ENCODE measurements around the gene TAOK1. TPM values are rescaled to one million over a fixed set of nuclear protein-coding genes. Genes with fewer than 3 reads are reported as not detected.

The TAOK1 gene
- total RNA-seq, 1 experiment from 2014 or later: 85.5 TPM

- Histone ChIP-seq H3K27me3 (replicated peaks; ENCODE audit: insufficient read depth, low read depth, low read length, poor library complexity) (no peaks in the 10 kb centered on the region), H3K4me1 (ENCODE audit: insufficient read depth, low read length, poor library complexity, severe bottlenecking) (peaks cover 20% of the 10 kb centered on the region), H3K27ac (ENCODE audit: low read depth, low read length, poor library complexity, severe bottlenecking) (no peak overlapping the region), H3K36me3 (ENCODE audit: insufficient read depth, low read length, poor library complexity, severe bottlenecking) (peaks cover 8% of the 10 kb centered on the region), H3K9me3 (ENCODE audit: low read depth, low read length, poor library complexity, severe bottlenecking) (no peaks in the 10 kb centered on the region), H3K4me3 (ENCODE audit: low read depth, low read length, poor library complexity, severe bottlenecking) (no peak overlapping the region)
- intact Hi-C loops (cut with micrococcal nuclease; ENCODE audit: unreplicated experiment): no loop called here
- no TSS peak for BruUV-seq (replicated peaks)
- TF ChIP-seq EZH2 (IDR thresholded peaks at IDR 0.05; ENCODE audit: borderline replicate concordance, low read depth, low read length, poor library complexity, severe bottlenecking) (no peak), CTCF (conservative IDR thresholded peaks at IDR 0.05; ENCODE audit: low read depth, low read length) (no peak)
- POLR2A ChIA-PET (ENCODE audit: low non-redundant PET): no interaction called here
- CTCF ChIA-PET: no interaction called here
- DNase-seq (ENCODE audit: low spot score): no peak
Observed at GRCh38 chr17:29394761-29395160, 4.6 kb downstream of the TAOK1 start.

- no TSS peak for BruUV-seq (replicated peaks)
- H3K4me3 ChIP-seq (ENCODE audit: low read depth, low read length, poor library complexity, severe bottlenecking): no peak overlapping the region
- no peak for DNase-seq (ENCODE audit: low spot score)
- TF ChIP-seq EZH2 (IDR thresholded peaks at IDR 0.05; ENCODE audit: borderline replicate concordance, low read depth, low read length, poor library complexity, severe bottlenecking): no peak
- no peak for TF ChIP-seq CTCF (conservative IDR thresholded peaks at IDR 0.05; ENCODE audit: low read depth, low read length)
- CTCF ChIA-PET: interaction anchor here (0.7 kb wide), 1 partner anchor 185 kb away, joined by 3 read pairs; no protein-coding TSS in a partner anchor
- H3K27me3 ChIP-seq (replicated peaks; ENCODE audit: insufficient read depth, low read depth, low read length, poor library complexity): no peaks in the 10 kb centered on the region
- no peaks in the 10 kb centered on the region for H3K9me3 ChIP-seq (ENCODE audit: low read depth, low read length, poor library complexity, severe bottlenecking)
- POLR2A ChIA-PET (ENCODE audit: low non-redundant PET): no interaction called here
- peaks cover 11% of the 10 kb centered on the region for H3K36me3 ChIP-seq (ENCODE audit: insufficient read depth, low read length, poor library complexity, severe bottlenecking)
- H3K4me1 ChIP-seq (ENCODE audit: insufficient read depth, low read length, poor library complexity, severe bottlenecking): peaks cover 20% of the 10 kb centered on the region
- H3K27ac ChIP-seq (ENCODE audit: low read depth, low read length, poor library complexity, severe bottlenecking): no peak overlapping the region
- intact Hi-C loops (cut with micrococcal nuclease; ENCODE audit: unreplicated experiment): no loop called here
Observed at GRCh38 chr17:29396066-29396465, 5.9 kb downstream of the TAOK1 start.

- ChIA-PET POLR2A (ENCODE audit: low non-redundant PET) (no interaction called here), CTCF (interaction anchor here (0.7 kb wide), 1 partner anchor 89 kb away, joined by 3 read pairs; no protein-coding TSS in a partner anchor)
- no TSS peak for BruUV-seq (replicated peaks)
Observed at GRCh38 chr17:29399634-29400033, 9.5 kb downstream of the TAOK1 start.

More at GRCh38 chr17:29399634-29400033, 9.5 kb downstream of the TAOK1 start:
- H3K27me3 ChIP-seq (replicated peaks; ENCODE audit: insufficient read depth, low read depth, low read length, poor library complexity): no peaks in the 10 kb centered on the region
- intact Hi-C loops (cut with micrococcal nuclease; ENCODE audit: unreplicated experiment): no loop called here
- no peak for DNase-seq (ENCODE audit: low spot score)
- no peak overlapping the region for H3K4me3 ChIP-seq (ENCODE audit: low read depth, low read length, poor library complexity, severe bottlenecking)
- TF ChIP-seq EZH2 (IDR thresholded peaks at IDR 0.05; ENCODE audit: borderline replicate concordance, low read depth, low read length, poor library complexity, severe bottlenecking) (no peak), CTCF (conservative IDR thresholded peaks at IDR 0.05; ENCODE audit: low read depth, low read length) (no peak)
- no peak overlapping the region for H3K27ac ChIP-seq (ENCODE audit: low read depth, low read length, poor library complexity, severe bottlenecking)
- H3K9me3 ChIP-seq (ENCODE audit: low read depth, low read length, poor library complexity, severe bottlenecking): no peaks in the 10 kb centered on the region
- peaks cover 20% of the 10 kb centered on the region for H3K36me3 ChIP-seq (ENCODE audit: insufficient read depth, low read length, poor library complexity, severe bottlenecking)
- H3K4me1 ChIP-seq (ENCODE audit: insufficient read depth, low read length, poor library complexity, severe bottlenecking): peaks cover 3% of the 10 kb centered on the region
